GM12865 (cell line): Measurements from ENCODE around the gene CIDEA.
A peak's percentile ranks its signal among the peaks of the same experiment; 100 is the strongest.
"Not testable (repeated sequence)": the region's sequence is repeated elsewhere in the genome, so short reads cannot be mapped to it uniquely, and the experiment has no call there.

Experiments used
- DNase-seq: peaks from one replicate; pipeline ENCODE4 v3.0.0; 2010; ENCODE audit warnings: low read depth
- H3K4me3 ChIP-seq: 2 replicates; pipeline ENCODE4 v1.5.1; 2011; ENCODE audit warnings: mild to moderate bottlenecking, low read depth, low read length, control low read depth
- CTCF ChIP-seq: IDR thresholded peaks from 2 replicates; pipeline ENCODE4 v1.5.1; 2011; ENCODE audit warnings: low read length, control low read depth, low read depth, inconsistent platforms; ENCODE audit not compliant: insufficient read depth; ENCODE audit errors: missing control alignments

The CIDEA gene

GRCh38 chr18:12238826-12239225 is 15.3 kb upstream of the CIDEA start:
- no peak for DNase-seq
- no peak overlapping the region for H3K4me3 ChIP-seq
- no peak for TF ChIP-seq CTCF

- TF ChIP-seq CTCF, result no peak
- no peak overlapping the region for H3K4me3 ChIP-seq
- DNase-seq, result no peak
Observed at GRCh38 chr18:12239431-12239830, 14.7 kb upstream of the CIDEA start.

GRCh38 chr18:12242658-12243260 is 11.4 kb upstream of the CIDEA start:
- no peak for TF ChIP-seq CTCF
- no peak overlapping the region for H3K4me3 ChIP-seq
- DNase-seq, result no peak

GRCh38 chr18:12243272-12243671 is 10.9 kb upstream of the CIDEA start:
- DNase-seq, H3K4me3 ChIP-seq: not testable (repeated sequence)

GRCh38 chr18:12245793-12246135 is 8.4 kb upstream of the CIDEA start:
- H3K4me3 ChIP-seq, result no peak overlapping the region
- no peak for DNase-seq
- TF ChIP-seq CTCF, result no peak

- H3K4me3 ChIP-seq, result no peak overlapping the region
- TF ChIP-seq CTCF, result peak; percentile 21
- DNase-seq, result peak; percentile 48
Observed at GRCh38 chr18:12246849-12247808, 7.0 kb upstream of the CIDEA start.

GRCh38 chr18:12247946-12248345 is 6.2 kb upstream of the CIDEA start:
- DNase-seq, result no peak
- no peak for TF ChIP-seq CTCF
- no peak overlapping the region for H3K4me3 ChIP-seq
